GM21367 (cell line): ENCODE data around the gene NABP2.
A peak's percentile ranks its signal among the peaks of the same experiment; 100 is the strongest.

ENCODE experiments used
- ATAC-seq: cut with Tn5 transposase; IDR thresholded peaks from one replicate; pipeline ENCODE4 v1.9.1; 2021; ENCODE audit not compliant: unreplicated experiment

Gene NABP2

GRCh38 chr12:56212361-56212760 lies 11.8 kb upstream of the NABP2 start:
- ATAC-seq: no peak

DNA sequence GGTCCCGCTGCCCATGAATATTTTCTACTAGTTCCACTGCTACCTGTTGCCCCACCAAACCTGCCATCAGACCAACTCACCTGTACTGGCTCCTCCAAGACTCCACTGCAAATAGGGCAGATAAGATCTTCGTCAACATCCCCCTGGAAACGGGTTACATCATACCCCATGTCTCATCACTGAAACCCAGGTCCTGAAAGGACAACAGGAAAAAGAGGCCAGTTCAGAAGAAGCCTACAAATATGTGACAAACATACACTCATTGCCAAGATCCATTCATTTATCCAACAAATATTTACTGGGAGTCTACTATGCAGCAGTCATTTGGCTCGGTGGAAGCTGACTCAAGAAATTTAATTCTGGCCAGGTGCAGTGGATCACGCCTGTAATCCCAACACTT lies 10.3 kb upstream of the NABP2 start:
- ATAC-seq: no peak

GRCh38 chr12:56216461-56216860 lies 7.7 kb upstream of the NABP2 start:
- ATAC-seq: no peak

DNA sequence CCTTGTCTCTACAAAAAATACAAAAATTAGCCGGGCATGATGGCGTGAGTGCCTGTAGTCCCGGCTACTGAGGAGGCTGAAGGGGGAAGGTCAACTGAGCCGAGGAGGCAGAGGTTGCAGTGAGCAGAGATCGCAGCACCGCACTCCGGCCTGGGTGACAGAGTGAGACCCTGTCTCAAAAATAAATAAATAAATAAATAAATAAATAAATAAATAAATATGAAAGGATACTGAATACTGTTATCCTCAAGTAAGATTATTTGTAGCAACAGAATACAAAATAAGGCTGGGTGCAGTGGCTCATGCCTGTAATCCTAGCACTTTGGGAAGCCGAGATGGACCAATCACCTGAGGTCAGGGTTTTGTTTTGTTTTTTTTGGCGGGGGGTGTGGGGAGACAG lies 4.3 kb upstream of the NABP2 start:
- ATAC-seq: no peak

DNA sequence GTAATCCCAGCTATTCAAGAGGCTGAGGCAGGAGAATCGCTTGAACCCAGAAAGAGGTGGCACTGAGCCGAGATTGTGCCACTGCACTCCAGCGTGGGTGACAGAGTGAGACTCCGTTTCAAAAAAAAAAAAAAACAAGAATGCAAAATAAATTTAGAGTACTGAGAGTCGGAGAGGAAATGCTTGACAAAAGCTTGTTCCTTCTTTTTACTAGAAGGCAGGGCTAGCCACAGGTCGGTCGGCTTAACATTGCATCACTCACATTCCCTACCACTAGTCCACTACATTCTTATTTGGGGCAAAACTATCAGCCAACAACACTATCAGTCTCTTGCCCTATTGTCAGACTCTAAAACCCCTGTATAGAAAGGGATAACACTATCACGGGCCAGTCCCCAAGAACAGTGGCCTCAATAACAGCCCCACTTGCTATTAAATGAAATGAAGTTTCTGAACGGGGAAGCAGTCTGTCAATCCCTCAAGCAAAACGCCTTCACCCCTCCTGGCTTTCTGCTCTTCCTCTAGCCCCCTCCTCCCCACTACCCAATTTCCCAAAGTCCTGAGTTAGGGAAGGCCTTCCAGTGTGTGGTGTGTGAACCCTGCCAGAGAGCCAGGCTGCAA lies 3.4 kb upstream of the NABP2 start:
- no peak for ATAC-seq

GRCh38 chr12:56221232-56221756 lies 2.8 kb upstream of the NABP2 start:
- peak; percentile 12 for ATAC-seq

- peak; percentile 67 for ATAC-seq
Measured at GRCh38 chr12:56221757-56222530, 2.2 kb upstream of the NABP2 start, which contains the start of gene RNF41. TSS of gene RNF41 (minus strand) at chr12:56221922. CDS start at chr12:56214047, 7,875 bp downstream.

DNA sequence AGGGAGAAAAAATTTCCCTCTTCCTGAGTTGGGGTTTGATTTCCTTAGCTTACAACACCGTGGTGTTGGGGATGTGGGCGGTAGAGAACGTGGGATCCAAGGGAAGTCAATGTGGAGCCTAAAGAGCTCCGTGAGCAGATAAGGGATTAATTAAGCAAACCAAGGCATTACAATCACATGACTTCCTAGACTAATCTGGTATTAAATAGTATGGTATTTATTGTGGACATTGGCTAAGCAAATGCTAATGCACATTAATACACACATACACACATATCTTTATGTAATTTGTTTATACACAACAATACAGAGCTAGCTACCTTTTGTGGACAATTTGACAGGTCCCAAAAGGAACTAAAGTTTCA lies 1.6 kb upstream of the NABP2 start:
- ATAC-seq: no peak

- no peak for ATAC-seq
Measured at GRCh38 chr12:56223571-56224101, 506 bp upstream of the NABP2 start.

DNA sequence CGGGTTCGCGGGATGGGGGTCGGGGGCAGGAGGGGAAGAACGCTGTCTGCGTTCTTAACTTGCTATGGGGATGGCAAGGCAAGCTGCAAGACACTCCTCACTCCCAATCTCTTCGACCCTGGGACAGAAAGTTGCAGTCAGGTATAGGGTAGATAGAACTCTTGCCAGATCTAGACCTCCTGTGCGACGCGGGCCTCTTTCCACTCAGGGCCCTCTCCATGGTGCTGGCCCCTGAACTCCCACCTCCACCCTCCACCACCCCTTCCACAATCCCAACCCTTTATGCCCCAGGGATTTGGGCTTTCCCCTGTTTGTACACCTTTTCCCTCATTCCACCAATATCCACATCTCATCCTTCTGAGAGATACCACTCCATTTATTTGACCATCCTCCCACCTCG lies 812 bp downstream of the NABP2 start:
- ATAC-seq: no peak

- ATAC-seq: no peak
Measured at GRCh38 chr12:56229082-56229481, 4.9 kb downstream of the NABP2 start.

- ATAC-seq: no peak
Measured at GRCh38 chr12:56229916-56230431, 5.8 kb downstream of the NABP2 start, which contains the start of gene SLC39A5. TSS of gene SLC39A5 (plus strand) at chr12:56230051. CDS start at chr12:56231275, 1,224 bp downstream.

GRCh38 chr12:56230432-56231183 lies 6.5 kb downstream of the NABP2 start:
- no peak for ATAC-seq

DNA sequence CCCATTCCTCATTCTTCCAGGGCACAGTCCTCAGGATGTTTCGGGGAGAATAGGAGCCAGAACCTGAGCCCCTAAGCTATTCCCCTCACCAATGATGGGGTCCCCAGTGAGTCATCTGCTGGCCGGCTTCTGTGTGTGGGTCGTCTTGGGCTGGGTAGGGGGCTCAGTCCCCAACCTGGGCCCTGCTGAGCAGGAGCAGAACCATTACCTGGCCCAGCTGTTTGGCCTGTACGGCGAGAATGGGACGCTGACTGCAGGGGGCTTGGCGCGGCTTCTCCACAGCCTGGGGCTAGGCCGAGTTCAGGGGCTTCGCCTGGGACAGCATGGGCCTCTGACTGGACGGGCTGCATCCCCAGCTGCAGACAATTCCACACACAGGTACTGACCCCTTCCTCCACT lies 7.0 kb downstream of the NABP2 start:
- no peak for ATAC-seq

DNA sequence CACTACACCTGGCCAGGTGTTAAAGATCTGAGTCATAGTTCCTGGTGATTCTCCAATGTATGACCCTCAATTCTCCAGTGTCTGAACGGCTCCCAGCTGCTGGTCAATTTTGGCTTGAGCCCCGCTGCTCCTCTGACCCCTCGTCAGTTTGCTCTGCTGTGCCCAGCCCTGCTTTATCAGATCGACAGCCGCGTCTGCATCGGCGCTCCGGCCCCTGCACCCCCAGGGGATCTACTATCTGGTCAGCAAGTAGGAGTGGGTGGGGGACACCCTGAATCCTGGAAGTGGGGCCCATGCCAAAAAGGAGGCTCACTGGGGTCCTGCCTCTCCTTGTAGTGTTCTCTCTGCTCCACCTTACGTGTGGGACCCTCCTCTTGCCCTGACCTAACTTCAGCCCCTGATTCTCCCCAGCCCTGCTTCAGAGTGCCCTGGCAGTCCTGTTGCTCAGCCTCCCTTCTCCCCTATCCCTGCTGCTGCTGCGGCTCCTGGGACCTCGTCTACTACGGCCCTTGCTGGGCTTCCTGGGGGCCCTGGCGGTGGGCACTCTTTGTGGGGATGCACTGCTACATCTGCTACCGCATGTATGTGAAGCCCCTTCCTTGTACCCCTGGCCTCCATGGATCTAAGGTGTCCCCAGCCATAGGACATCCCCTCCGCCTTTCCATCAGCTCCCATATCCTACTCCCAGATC lies 10.7 kb downstream of the NABP2 start:
- ATAC-seq: no peak

DNA sequence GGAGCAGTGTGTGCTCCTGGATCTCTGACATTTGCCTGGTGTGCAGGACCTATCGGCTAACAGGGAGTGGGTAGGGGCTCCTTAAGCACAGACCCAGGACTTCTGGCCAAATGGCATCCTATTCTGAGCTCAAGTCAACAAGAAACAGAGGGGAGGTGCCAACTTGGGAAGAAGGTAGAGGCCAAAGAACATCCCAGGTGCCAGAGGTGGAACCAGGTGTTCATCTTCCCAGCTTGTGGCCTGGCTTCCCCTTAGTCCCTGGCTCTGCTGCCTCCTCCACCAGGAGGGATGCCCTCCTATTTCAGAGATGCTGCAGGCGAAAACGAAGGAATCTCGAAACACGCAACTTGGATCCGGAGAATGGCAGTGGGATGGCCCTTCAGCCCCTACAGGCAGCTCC lies 11.9 kb downstream of the NABP2 start:
- ATAC-seq: no peak

GRCh38 chr12:56236985-56237384 lies 12.8 kb downstream of the NABP2 start:
- no peak for ATAC-seq

DNA sequence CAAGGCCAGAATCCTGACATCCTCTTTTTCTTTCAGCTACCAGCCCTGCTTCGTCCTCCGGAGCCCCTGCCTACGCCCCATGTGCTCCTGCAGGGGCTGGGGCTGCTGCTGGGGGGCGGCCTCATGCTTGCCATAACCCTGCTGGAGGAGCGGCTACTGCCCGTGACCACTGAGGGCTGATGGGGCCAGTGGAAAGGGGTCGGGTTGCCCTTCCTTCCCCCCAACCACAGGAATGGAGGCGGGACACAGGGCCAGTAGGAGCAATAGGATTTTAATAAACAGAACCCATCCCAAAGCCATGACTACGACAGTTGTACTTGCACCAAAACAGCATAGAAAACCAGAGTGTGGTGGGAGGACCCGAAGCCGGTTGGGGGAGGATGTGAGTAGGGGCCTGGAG lies 13.4 kb downstream of the NABP2 start:
- no peak for ATAC-seq

- no peak for ATAC-seq
Measured at GRCh38 chr12:56241424-56242303, 17.5 kb downstream of the NABP2 start.

GRCh38 chr12:56242986-56243385 lies 18.8 kb downstream of the NABP2 start:
- ATAC-seq: no peak
